HG03103 (cell line): Measurements from ENCODE around the gene KCNK5.

ENCODE experiments used
- ATAC-seq: cut with Tn5 transposase; IDR thresholded peaks from one replicate; pipeline ENCODE4 v1.9.1; 2021; ENCODE audit warnings: low read depth; ENCODE audit not compliant: unreplicated experiment

The KCNK5 gene, protein sequence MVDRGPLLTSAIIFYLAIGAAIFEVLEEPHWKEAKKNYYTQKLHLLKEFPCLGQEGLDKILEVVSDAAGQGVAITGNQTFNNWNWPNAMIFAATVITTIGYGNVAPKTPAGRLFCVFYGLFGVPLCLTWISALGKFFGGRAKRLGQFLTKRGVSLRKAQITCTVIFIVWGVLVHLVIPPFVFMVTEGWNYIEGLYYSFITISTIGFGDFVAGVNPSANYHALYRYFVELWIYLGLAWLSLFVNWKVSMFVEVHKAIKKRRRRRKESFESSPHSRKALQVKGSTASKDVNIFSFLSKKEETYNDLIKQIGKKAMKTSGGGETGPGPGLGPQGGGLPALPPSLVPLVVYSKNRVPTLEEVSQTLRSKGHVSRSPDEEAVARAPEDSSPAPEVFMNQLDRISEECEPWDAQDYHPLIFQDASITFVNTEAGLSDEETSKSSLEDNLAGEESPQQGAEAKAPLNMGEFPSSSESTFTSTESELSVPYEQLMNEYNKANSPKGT

DNA sequence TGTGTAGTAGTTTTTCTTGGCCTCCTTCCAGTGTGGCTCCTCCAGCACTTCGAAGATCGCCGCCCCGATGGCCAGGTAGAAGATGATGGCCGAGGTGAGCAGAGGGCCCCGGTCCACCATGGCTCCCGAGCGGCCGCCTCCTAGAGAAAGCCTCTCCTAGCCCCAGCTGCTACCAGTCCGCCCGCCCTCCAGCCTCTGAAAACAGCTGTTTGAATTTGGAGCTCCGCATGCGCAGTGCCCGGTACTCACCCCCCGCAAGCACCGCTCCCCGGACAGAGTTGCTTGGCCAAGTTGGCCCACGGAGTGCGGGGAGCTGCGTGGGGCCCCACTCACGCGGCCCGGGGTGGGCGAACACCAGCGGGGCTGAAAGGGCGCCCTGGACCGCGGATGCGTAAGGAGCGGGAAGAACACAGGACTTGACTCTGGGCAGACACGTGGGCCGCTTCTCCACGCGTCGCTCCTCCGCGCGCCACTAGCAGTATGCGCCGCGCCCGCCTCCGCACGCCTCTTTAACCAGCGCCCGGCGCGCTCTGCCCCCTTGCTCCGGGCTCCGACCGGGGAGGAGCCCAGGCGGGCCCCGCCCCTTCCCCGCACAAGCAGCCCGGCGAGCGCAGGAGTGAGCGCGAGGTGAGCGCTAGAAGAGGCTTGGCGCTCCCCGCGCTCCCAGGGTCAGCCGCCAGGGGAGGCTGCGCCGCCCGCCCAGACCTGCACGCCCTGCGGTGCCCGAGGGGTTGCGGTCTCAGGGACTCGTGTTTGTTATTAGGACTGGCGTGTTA is at the start of gene KCNK5:
Gene KCNK5, minus strand, starts transcription at position 484 of the 776 bp plus-strand sequence. Its CDS starts 364 bp downstream, at position 120.
- ATAC-seq, result peak; percentile 84

DNA sequence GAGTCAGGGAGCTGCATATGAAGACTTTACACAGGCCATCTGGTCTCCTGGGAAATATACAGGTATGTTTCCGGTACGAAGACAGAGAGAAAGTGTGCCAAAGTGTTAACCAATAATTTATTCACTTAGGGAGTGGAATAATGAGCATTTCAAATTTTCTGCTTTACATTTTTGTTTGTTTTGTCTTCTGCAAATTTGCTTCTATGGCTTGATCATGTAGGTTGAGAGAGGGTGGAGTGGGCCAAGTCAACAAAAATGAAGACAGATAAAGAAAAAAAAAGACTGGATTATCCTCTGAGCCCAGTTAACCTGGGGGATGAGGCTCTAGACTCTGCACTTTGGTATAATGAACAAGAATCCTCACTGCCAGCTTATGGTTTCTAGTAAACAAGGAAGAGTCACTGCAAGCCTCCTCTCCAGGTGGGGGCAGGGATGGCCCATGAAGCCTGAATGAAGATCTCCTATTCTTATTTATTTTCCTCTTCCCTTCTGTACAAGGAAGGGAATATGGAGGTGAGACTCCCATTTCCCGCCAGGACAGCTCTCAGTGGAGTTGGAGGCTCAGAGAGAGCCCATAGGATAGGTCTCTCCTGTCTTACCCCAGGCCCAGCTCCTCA is 47.2 kb upstream of the KCNK5 start:
- ATAC-seq, result no peak

DNA sequence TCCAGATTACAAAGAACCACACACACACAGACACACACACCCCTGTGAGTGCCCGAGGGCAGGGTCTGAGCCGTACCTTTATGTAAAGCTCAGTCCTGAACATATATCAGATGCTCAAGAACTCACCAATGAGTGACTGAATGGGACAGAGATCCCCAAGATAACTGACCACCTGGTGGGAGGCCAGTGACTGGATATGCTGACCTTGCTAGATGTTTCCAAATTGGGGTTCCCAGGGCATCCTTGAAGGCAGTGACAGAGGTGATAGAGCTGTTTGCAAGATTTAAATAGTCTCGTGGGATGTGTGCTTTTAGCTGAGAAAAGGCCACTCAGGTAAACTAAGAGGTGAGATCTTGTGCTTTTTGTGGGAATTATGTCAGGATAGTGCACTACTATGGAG is 45.6 kb upstream of the KCNK5 start:
- ATAC-seq, result no peak

DNA sequence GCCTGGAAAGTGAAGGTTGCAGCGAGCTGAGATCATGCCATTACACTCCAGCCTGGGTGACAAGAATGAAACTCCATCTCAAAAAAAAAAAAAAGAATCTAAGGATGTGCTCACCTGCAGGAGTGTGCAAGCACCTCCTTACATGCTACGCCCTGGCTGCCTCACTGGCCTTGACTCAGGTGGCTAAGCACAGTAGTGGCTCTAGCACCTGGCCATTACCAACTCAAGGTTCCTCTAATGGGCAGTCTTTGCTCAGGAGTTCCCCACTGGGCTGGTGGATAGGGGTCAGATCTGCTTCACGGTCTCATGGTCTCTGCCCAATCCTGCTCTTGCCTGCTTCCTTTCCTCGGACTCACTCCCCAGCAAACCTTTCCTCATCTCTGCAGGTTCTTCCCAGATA is 45.2 kb upstream of the KCNK5 start:
- no peak for ATAC-seq

DNA sequence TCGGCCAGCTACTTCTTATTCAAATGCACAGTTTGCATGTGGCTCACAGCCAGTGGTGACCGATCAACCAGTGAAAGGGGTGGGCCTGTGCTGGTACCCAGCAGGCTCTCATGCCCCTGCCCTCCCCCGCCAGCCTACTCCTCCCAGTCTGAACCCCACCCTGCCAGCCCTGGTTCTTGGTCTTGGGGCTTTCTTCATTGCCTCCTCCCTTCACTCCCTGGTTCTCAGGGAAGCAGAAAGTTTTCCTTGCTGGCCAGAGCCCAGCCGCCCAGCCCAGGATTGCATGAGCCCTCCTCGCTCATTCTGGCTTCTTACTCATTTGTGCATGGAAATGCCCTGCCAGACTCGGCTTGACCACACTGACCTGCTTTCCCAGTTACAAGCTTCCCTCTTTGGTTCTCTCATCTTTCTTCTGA is 44.1 kb upstream of the KCNK5 start:
- ATAC-seq, result no peak

DNA sequence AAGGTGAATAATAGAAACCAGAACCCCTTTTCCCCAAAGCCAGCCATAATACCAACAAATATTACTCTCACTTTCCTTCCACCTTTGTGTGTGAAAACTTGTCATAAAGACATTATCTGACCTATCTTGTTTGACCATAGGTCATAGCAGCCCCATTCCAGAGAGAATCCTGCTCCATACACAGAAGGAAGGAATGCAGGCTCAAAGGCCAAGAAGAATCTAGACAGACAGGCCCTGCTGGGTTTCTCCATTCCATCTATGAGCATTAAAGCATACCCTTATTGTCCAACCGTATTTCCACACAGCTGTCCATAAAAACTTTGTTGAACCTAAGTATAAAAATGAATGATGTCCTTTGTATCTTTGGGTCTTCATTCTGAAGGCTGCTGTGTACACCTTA is 40.7 kb upstream of the KCNK5 start:
- ATAC-seq, result no peak

DNA sequence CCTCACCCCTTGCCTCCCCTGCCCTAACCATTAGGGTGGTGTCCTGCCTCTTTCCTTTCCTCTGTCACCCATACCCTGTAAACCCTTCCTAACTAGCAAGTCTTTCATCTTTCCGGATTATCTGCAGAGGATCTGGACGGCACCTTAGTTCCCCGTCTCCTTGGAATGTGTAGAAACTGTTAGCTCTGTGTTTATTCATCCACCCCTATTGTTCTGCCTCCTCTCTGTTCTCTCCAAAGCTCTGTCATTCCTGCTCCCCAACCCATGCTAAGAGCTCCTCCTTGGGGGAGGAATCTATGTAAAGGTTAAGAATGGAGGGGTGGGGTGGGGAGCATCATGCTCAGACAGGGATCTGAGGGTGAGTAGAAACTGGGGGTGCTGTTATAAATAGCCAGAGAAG is 39.4 kb upstream of the KCNK5 start:
- no peak for ATAC-seq

DNA sequence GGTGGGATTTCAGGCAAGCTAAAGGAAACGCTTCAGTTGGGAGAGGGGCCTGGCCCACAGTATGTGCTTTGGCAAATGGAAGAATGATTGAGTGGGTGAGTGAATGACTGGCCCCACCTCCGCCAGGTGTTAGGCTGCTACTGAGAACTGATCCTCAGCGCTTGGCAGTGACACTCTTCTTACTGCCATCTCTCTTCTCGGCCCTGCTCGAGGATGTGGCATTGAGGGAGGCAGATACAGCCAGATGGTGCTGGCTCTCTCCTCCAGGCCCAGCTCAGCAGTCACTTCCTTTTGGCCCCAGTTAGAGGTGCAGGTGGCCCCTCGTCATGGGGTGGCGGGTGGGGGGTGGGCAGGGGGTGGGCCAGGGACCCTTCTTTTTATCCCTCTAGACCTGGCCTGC is 38.9 kb upstream of the KCNK5 start:
- no peak for ATAC-seq

DNA sequence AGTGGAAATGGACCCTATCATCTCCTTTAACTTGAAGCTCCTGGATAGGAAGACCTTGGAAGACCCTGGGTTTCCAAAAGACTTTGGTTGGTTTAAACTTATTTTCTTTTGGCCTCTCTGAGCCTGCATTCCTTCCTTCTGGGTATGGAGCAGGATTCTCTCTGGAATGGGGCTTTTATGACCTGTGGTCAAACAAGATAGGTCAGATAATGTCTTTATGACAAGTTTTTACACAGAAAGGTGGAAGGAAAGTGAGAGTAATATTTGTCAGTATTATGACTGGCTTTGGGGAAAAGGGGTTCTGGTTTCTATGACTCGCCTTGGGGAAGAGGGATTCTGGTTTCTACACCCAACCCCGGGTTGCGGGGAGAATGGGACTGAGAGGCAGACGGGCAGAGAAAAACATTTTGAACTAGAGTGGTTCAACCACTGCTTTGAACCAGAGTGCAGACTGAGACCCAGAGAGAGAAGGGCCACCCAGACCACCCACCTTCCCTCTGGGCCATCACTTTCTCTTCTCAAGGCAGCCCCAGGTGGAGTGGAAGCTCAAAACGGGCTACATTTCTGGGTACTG is 37.6 kb upstream of the KCNK5 start:
- no peak for ATAC-seq

DNA sequence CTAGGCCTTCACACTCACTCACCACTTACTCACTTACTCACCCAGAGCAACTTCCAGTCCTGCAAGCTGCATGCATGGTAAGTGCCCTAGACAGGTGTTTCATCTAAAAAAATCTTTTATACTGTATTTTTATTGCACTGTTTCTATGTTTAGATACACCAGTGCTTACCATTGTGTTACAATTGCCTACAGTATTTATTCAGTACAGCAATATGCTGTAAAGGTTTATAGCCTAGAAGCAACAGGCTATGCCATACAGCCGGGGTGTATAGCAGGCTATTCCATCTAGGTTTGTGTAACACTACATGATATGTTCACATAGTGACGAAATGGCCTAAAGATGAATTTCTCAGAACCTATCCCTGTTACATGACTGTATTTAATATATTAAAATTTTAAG is 37.1 kb upstream of the KCNK5 start:
- ATAC-seq, result no peak

DNA sequence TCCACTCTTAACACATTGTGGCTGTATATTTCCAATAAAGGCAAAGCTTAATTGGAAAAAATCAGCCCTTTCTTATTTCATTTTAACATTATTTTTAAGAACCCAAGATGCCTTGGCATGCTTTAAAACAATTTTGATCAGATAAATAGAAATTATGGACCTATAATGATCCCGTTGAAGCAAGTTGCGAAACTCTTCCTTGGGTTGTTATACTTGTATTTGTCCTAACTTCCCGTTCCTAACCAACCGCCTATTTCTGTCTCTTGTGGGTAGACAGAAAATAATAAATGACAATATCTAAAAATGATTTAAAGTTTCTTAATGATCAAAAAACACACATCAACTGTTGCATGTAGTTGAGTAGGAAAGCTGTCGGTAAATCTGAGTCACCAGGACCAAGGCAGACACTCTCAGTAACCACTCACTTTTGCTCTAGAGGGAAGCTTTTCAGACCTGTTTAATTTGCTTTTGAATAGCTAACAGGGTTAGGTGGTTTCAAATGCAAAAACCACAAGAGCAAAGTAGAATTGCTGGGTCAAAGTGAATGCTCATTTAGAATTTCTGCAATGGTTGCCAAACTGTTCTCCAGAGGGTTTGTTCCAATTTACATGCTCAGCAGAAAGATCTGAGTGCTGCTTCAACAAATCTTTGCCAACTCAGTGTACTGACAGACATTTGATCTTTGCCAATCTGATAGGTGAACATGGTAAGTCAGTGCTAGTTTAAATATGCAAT is 34.2 kb upstream of the KCNK5 start:
- ATAC-seq, result no peak

DNA sequence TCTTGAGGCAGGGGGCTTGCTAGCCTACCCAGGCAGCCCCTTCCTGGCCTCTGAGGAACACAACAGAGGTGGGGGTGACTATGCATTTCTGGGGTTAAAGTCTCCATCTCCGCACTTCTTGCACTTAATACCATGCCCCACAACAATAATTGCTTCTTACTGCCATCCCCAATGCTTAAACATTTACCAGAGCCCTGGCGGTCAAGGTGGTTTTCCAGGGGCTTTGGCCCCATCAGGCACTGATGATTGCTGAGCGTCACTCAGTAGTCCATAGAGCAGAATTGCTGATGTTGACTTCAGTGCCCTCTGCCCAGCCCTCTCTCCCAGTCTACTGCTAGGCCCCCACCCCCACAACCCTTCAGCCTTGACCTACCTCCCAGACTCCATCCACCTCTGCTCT is 32.5 kb upstream of the KCNK5 start:
- ATAC-seq, result no peak

DNA sequence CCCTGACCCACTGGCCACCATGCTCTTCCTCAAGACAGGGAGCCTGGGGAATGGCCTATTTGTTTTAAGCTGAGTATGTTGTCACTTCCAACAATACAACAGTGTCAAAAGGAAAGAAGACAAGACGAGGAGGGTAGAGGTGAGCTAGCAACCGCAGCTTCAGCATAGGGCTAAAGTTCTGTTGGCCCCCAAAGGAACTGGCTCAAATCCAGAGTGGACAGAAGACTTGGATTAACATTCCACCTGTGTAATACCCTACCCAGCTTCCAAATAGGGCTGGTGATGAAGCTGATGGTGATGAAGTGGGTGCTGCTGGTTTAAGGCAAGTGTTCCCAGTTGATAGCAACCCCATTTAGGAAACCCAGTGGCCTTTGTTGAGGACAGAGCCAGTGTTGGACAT is 31.7 kb upstream of the KCNK5 start:
- no peak for ATAC-seq

DNA sequence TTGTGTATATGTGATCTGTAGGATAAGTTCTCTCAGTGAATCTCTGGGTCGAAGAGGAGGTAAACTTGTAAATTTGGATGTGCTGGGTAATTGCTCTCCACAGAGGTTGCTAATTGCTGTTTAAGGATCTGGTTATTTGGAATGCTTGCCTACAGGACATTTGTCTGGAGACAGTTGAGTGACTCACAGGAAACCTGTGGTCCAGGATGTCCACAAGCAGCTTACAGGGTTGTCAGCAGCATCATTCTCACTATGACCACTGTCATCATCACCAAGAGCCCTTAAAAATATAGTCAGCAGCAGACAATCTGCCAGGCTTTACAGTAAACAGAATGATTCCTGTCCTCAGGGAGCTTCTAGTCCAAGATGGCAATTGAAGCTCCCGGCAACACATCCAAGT is 31.2 kb upstream of the KCNK5 start:
- no peak for ATAC-seq

DNA sequence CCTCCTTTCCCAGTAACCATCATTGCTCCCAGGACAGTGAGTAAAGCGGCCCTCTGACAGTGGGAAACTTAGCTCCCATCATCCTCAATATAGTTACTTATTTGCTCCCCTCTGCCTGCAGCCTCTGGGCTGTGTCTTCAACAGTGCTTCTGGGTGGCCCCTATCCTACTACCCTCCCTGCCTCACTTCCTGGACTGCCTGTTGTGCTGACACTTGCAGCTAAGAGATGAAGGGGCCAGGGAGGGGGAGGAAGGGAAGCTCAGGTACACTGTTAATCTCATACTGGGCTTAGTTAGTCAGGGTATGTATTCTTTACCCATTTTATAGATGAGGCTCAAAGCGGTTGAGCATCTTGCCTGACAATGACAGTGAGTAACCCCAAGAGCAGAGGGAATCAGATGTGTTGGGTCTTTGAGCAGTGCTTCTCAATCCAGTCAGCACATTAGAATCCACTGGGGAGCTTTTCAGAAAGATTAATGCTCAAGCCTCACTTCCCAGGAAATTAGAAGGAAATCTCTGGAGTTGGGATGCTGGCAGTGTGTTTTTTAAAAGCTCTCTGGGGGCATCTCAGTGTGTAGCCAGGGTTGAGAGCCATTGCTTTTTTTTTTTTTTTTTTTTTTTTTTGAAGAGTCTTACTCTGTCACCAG is 27.1 kb upstream of the KCNK5 start:
- ATAC-seq, result no peak

DNA sequence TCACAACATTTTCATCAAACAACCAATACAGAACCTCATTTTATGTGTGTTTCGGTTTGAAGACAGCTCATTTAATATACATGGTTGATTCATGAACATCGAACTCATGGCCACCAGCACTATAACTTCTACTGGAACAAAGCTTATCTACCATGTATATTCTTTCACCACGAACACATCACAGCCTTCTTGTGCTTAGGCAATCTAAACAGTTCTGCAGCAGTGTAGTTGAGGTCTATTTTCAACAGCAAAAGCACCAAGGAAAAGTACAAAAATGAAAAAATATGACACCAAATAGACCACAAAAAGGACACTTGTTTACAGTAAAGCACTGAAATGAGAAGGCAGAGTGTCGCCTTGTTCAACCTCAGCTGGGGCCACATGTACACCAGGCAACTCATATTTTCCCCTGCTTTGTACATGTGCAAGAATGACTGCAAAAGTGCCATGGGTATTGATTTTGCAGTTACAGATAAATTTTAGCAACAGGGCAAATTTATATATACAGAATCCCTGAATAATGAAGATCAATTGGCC is 25.8 kb upstream of the KCNK5 start:
- ATAC-seq, result no peak

DNA sequence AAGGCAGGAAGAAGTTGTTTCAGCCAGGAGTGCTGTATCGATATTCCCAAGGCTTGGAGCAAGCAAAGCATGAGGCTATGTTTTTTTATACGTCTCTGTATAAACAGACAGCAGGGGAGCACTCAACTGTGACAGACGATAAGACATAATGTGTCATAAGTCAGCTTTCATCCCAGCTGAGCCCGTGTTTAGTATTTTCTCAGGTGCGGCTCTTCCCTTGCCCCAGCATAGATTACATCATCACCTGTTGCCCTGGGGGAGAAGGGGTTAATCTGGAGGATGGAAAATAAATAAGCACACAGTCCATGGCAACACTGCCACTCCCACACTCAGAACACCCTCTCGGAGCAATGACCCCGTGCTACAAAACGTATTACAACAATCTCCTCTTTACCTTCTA is 22.1 kb upstream of the KCNK5 start:
- no peak for ATAC-seq

DNA sequence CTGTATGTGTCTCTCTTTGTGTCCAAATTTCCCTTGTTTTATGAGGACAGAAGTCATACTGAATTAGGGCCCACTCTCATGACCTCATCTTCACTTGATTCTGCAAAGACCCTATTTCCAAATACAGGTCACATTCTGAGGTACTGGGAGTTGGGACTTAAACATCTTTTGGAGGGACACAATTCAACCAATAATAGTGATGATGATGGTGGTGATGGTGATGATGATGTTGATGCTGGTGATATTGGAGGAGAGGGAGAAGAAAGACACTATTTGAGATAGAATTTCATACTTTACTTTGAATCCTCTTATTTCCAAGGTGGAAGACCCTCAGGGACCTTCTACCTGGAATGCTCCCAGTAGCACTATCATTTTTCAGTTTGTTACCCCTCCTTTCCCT is 21.2 kb upstream of the KCNK5 start:
- ATAC-seq, result no peak

DNA sequence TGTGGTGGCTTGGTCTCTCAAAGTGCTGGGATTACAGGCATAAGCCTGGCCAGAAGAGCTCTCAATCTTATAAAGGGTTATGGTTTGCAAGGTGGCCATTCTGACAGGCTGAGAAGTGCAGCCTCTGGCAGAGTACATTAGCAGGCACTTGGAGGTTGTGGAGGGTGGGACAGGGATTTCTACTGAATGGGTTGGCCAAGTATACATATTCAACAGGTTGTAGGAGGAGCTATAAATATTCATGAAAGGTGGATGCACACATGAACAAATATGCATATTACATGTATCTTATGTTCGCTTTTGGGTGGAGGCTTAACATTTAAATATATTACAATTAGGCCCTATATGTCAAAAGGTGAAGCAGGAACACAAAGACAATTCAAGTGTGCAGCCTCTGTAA is 20.0 kb upstream of the KCNK5 start:
- ATAC-seq, result no peak
